GM12878 (cell line): ENCODE results near the gene PACS1. TPM values are rescaled to one million over a fixed set of nuclear protein-coding genes. Genes with fewer than 3 reads are reported as not detected.
A peak's percentile ranks its signal among the peaks of the same experiment; 100 is the strongest.

ENCODE experiments used
- ATAC-seq: fragments of 200-7000 bp; cut with Tn5 transposase; 3 replicates; pipeline ENCODE4 v1.9.1; 2020; ENCODE audit warnings: mild to moderate bottlenecking, moderate library complexity
- BruUV-seq: library from RNA; stranded (reverse); fragments of 400-500 nt; replicated peaks from 2 replicates; lab custom pipeline; 2021; lab: Mats Ljungman, UMichigan
- CTCF ChIA-PET: fragments of 300-600 bp; sonication (Branson Sonifier 250); formaldehyde crosslinking; extraction: SDS; loops from one replicate; lab custom pipeline; 2021; ENCODE audit warnings: inconsistent platforms; lab: Yijun Ruan, JAX
- POLR2A ChIA-PET: fragments of 350-600 bp; formaldehyde crosslinking; extraction: SDS; loops from one replicate; lab custom pipeline; 2021; ENCODE audit warnings: inconsistent platforms; lab: Charles Lee
- RAD21 ChIA-PET: fragments of 300-600 bp; sonication (Branson Sonifier 250); formaldehyde crosslinking; loops from one replicate; lab custom pipeline; 2023; ENCODE audit warnings: antibody characterized with exemption; ENCODE audit not compliant: unreplicated experiment; lab: Charles Lee
- SMC1A ChIA-PET: fragments of 300-600 bp; sonication (Branson Sonifier 250); formaldehyde crosslinking; loops from one replicate; lab custom pipeline; 2023; ENCODE audit not compliant: unreplicated experiment, uncharacterized antibody; lab: Charles Lee
- DNase-seq: peaks from one replicate; pipeline ENCODE4 v3.0.0-alpha.2; 2011; ENCODE audit warnings: low read depth, low spot score
- FAIRE-seq: peaks from 3 replicates; lab custom pipeline; 2011; peaks lifted over from hg19 to GRCh38; lab: Jason Lieb, UNC
- H2AFZ ChIP-seq: 2 replicates; pipeline ENCODE4 v1.6.0; 2011; ENCODE audit warnings: low read depth, low read length, control low read depth; ENCODE audit not compliant: control insufficient read depth
- H3K27ac ChIP-seq: 2 replicates; pipeline ENCODE4 v1.5.1; 2011; ENCODE audit warnings: control low read depth; ENCODE audit not compliant: control insufficient read depth, insufficient read depth
- H3K27me3 ChIP-seq, 2 experiments: replicated peaks in 1 of 2; 2 replicates each; pipeline versions ENCODE4 v1.6.0 to v1.6.1; 2011; ENCODE audit warnings: low read length in 1 of 2; ENCODE audit not compliant: control insufficient read depth in 2 of 2, insufficient read depth in 2 of 2
- H3K36me3 ChIP-seq, 2 experiments: 2 replicates each; pipeline ENCODE4 v1.5.1; 2011; ENCODE audit warnings: low read length in 1 of 2; ENCODE audit not compliant: control insufficient read depth in 2 of 2, insufficient read depth in 2 of 2
- H3K4me1 ChIP-seq: 2 replicates; pipeline ENCODE4 v1.6.1; 2011; ENCODE audit warnings: mild to moderate bottlenecking, low read length, moderate library complexity, mixed read lengths; ENCODE audit not compliant: control insufficient read depth, insufficient read depth
- H3K4me2 ChIP-seq: 2 replicates; pipeline ENCODE4 v1.6.0; 2011; ENCODE audit warnings: control low read depth; ENCODE audit not compliant: control insufficient read depth, insufficient read depth
- H3K4me3 ChIP-seq: fragments of 200-600 bp; sonication (generic); 2 replicates; pipeline ENCODE4 v1.5.1; 2016
- H3K79me2 ChIP-seq: 2 replicates; pipeline ENCODE4 v1.6.0; 2011; ENCODE audit warnings: low read length; ENCODE audit not compliant: control insufficient read depth, insufficient read depth
- H3K9ac ChIP-seq: 2 replicates; pipeline ENCODE4 v1.8.0; 2011; ENCODE audit warnings: low read length, control low read depth, mixed read lengths; ENCODE audit not compliant: control insufficient read depth, insufficient read depth
- H3K9me3 ChIP-seq: replicated peaks from 3 replicates; pipeline ENCODE4 v1.5.1; 2011; ENCODE audit warnings: mild to moderate bottlenecking, low read length; ENCODE audit not compliant: control insufficient read depth, insufficient read depth
- H4K20me1 ChIP-seq: 2 replicates; pipeline ENCODE4 v1.6.0; 2011; ENCODE audit not compliant: control insufficient read depth, insufficient read depth
- BCL11A ChIP-seq: IDR thresholded peaks from 2 replicates; pipeline ENCODE4 v1.6.1; 2011; ENCODE audit warnings: low read depth, low read length
- CBFB ChIP-seq: IDR thresholded peaks from 2 replicates; pipeline ENCODE4 v1.6.1; 2016; ENCODE audit warnings: antibody characterized with exemption, low read depth
- ETV6 ChIP-seq, 2 experiments: fragments of 450-650 bp in 1 of 2; IDR thresholded peaks in 1 of 2; conservative IDR thresholded peaks in 1 of 2; 2 replicates each; pipeline ENCODE4 v1.6.1; 2014; ENCODE audit warnings: antibody characterized with exemption in 1 of 2, borderline replicate concordance in 1 of 2, low read depth in 1 of 2, mild to moderate bottlenecking in 1 of 2, moderate library complexity in 1 of 2
- IKZF2 ChIP-seq, 2 experiments: fragments of 450-650 bp; IDR thresholded peaks; 2 replicates each; pipeline ENCODE4 v1.6.1; 2017; ENCODE audit warnings: mild to moderate bottlenecking in 2 of 2, moderate library complexity in 2 of 2
- IRF3 ChIP-seq: fragments of 450-650 bp; IDR thresholded peaks from 2 replicates; pipeline ENCODE4 v1.6.1; 2014; ENCODE audit warnings: mild to moderate bottlenecking
- MTA2 ChIP-seq: fragments of 450-650 bp; IDR thresholded peaks from 2 replicates; pipeline ENCODE4 v1.6.1; 2016; ENCODE audit warnings: low read depth, mild to moderate bottlenecking, moderate library complexity
- RAD21 ChIP-seq: IDR thresholded peaks from 2 replicates; pipeline ENCODE4 v1.6.1; 2011; ENCODE audit warnings: mild to moderate bottlenecking, low read depth, low read length, moderate library complexity; ENCODE audit not compliant: insufficient read depth
- SMC3 ChIP-seq: IDR thresholded peaks from 2 replicates; pipeline ENCODE4 v1.6.1; 2011; ENCODE audit warnings: low read length, improper control_type of control experiment, borderline replicate concordance
- SUZ12 ChIP-seq: fragments of 200-600 bp; sonication (generic); IDR thresholded peaks from one replicate; pipeline ENCODE4 v1.6.1; 2018; ENCODE audit warnings: antibody characterized with exemption, mild to moderate bottlenecking; ENCODE audit not compliant: unreplicated experiment
- ZZZ3 ChIP-seq: IDR thresholded peaks from 2 replicates; pipeline ENCODE4 v1.6.1; 2011; ENCODE audit warnings: low read depth; ENCODE audit not compliant: control insufficient read depth, insufficient read length
- WGBS: methylation state at CpG from one replicate; pipeline ENCODE4 v1.1.6; 2016; ENCODE audit warnings: low lambda C conversion rate; ENCODE audit not compliant: insufficient replicate concordance, insufficient coverage; ENCODE audit errors: missing lambda C conversion rate; 5-methylcytosine and 5-hydroxymethylcytosine counted together
- in situ Hi-C: fragments of 300-500 bp; cut with MboI; formaldehyde crosslinking; loops from 9 replicates; pipeline ENCODE4 v1.14.3; 2018; ENCODE audit warnings: mixed read lengths
- intact Hi-C: fragments of 100-400 bp; cut with micrococcal nuclease; formaldehyde crosslinking; loops from one replicate; pipeline ENCODE4 v1.14.2; 2022; ENCODE audit not compliant: unreplicated experiment
- polyA plus RNA-seq, 11 experiments: library from polyadenylated mRNA; depleted of rRNA in 4 of 11; unstranded in 6 of 11; stranded (reverse) in 5 of 11; fragments of >200 nt; fragmentation: Nextera tagmentation in 4 of 11; fragmentation: Illumina TruSeq in 1 of 11; extraction: Ambion mirVana in 4 of 11; extraction: Trizol in 1 of 11; gene quantifications; 1 replicate in 1 of 11; 2 replicates in 10 of 11; pipeline versions ENCODE4 v1.2.1 to v1.2.3, GENCODE V29; 2011 to 2016; ENCODE audit warnings: inconsistent platforms in 2 of 11, missing spikeins in 2 of 11, low read depth in 1 of 11
- total RNA-seq, 4 experiments: library from RNA; depleted of rRNA in 3 of 4; stranded (reverse); fragments of >200 nt in 3 of 4; fragmentation: Illumina TruSeq in 1 of 4; extraction: Trizol in 1 of 4; gene quantifications; 2 replicates each; pipeline versions ENCODE4 v1.2.1 to v1.2.3, GENCODE V29; 2013 to 2021
- TF ChIP-seq, protein P1 (sequence below): IDR thresholded peaks from 2 replicates; pipeline ENCODE4 v1.6.1; 2012; ENCODE audit warnings: mild to moderate bottlenecking, low read depth, low read length
- TF ChIP-seq, protein P2 (sequence below): fragments of 450-650 bp; IDR thresholded peaks from 2 replicates; pipeline ENCODE4 v1.6.1; 2016; ENCODE audit warnings: mild to moderate bottlenecking
- TF ChIP-seq, protein P3 (sequence below): IDR thresholded peaks from 2 replicates; pipeline ENCODE4 v1.6.1; 2012; ENCODE audit warnings: low read length, inconsistent platforms
- TF ChIP-seq, protein P4 (sequence below): IDR thresholded peaks from 2 replicates; pipeline ENCODE4 v1.6.1; 2011; ENCODE audit warnings: borderline replicate concordance, low read depth, mild to moderate bottlenecking, moderate library complexity, mixed read lengths, low read length; ENCODE audit not compliant: insufficient read depth; ENCODE audit errors: extremely low read length

The PACS1 gene
- total and polyA plus RNA-seq, 10 of the 15 experiments (the other 5 are each of a cell fraction or from before 2014, with no cell fraction given), result 1.1 to 74.3 (median 17.9) TPM

- ChIA-PET SMC1A (interaction anchor here (0.7 to 4.5 kb wide), 12 partner anchors 10 to 61 kb away, joined by 3 to 111 read pairs (median 6); partner anchors contain the start of gene PACS1), RAD21 (interaction anchor here (0.6 to 3.9 kb wide), 16 partner anchors 10 to 186 kb away, joined by 3 to 63 read pairs (median 7); partner anchors contain the start of genes BANF1, EIF1AD, PACS1 and SF3B2)
- no TSS peak for BruUV-seq
- TF ChIP-seq CBFB (no peak), IRF3 (no peak), SUZ12 (no peak), MTA2 (no peak; the same call in 1 of the 2 replicates), ZZZ3 (no peak), RAD21 (no peak), IKZF2 (IDR thresholded peaks at IDR 0.05) (peak; percentile 70 to 72; a peak in 3 of 4 replicates), BCL11A (0 out of 2 replicates have a peak, but pooled peaks have one; percentile 18), ETV6 (conservative IDR thresholded peaks at IDR 0.05 in 1 of 2, IDR thresholded peaks at IDR 0.05 in 1 of 2; ENCODE audit: borderline replicate concordance in 1 of 2, low read depth in 1 of 2) (peak in 1 of 2 experiments; percentile 57; a peak in 2 of 4 replicates), SMC3 (no peak)
- TF ChIP-seq, protein P1, sequence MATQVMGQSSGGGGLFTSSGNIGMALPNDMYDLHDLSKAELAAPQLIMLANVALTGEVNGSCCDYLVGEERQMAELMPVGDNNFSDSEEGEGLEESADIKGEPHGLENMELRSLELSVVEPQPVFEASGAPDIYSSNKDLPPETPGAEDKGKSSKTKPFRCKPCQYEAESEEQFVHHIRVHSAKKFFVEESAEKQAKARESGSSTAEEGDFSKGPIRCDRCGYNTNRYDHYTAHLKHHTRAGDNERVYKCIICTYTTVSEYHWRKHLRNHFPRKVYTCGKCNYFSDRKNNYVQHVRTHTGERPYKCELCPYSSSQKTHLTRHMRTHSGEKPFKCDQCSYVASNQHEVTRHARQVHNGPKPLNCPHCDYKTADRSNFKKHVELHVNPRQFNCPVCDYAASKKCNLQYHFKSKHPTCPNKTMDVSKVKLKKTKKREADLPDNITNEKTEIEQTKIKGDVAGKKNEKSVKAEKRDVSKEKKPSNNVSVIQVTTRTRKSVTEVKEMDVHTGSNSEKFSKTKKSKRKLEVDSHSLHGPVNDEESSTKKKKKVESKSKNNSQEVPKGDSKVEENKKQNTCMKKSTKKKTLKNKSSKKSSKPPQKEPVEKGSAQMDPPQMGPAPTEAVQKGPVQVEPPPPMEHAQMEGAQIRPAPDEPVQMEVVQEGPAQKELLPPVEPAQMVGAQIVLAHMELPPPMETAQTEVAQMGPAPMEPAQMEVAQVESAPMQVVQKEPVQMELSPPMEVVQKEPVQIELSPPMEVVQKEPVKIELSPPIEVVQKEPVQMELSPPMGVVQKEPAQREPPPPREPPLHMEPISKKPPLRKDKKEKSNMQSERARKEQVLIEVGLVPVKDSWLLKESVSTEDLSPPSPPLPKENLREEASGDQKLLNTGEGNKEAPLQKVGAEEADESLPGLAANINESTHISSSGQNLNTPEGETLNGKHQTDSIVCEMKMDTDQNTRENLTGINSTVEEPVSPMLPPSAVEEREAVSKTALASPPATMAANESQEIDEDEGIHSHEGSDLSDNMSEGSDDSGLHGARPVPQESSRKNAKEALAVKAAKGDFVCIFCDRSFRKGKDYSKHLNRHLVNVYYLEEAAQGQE, result no peak
- TF ChIP-seq, protein P2, sequence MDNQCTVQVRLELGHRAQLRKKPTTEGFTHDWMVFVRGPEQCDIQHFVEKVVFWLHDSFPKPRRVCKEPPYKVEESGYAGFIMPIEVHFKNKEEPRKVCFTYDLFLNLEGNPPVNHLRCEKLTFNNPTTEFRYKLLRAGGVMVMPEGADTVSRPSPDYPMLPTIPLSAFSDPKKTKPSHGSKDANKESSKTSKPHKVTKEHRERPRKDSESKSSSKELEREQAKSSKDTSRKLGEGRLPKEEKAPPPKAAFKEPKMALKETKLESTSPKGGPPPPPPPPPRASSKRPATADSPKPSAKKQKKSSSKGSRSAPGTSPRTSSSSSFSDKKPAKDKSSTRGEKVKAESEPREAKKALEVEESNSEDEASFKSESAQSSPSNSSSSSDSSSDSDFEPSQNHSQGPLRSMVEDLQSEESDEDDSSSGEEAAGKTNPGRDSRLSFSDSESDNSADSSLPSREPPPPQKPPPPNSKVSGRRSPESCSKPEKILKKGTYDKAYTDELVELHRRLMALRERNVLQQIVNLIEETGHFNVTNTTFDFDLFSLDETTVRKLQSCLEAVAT, result no peak
- TF ChIP-seq, protein P3, sequence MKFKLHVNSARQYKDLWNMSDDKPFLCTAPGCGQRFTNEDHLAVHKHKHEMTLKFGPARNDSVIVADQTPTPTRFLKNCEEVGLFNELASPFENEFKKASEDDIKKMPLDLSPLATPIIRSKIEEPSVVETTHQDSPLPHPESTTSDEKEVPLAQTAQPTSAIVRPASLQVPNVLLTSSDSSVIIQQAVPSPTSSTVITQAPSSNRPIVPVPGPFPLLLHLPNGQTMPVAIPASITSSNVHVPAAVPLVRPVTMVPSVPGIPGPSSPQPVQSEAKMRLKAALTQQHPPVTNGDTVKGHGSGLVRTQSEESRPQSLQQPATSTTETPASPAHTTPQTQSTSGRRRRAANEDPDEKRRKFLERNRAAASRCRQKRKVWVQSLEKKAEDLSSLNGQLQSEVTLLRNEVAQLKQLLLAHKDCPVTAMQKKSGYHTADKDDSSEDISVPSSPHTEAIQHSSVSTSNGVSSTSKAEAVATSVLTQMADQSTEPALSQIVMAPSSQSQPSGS, result peak; percentile 28; the same call in 1 of the 2 replicates
- TF ChIP-seq, protein P4, sequence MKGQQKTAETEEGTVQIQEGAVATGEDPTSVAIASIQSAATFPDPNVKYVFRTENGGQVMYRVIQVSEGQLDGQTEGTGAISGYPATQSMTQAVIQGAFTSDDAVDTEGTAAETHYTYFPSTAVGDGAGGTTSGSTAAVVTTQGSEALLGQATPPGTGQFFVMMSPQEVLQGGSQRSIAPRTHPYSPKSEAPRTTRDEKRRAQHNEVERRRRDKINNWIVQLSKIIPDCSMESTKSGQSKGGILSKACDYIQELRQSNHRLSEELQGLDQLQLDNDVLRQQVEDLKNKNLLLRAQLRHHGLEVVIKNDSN, result no peak
Measured at GRCh38 chr11:66126064-66126463, 56.0 kb downstream of the PACS1 start.

More at GRCh38 chr11:66126064-66126463, 56.0 kb downstream of the PACS1 start:
- no peak for DNase-seq
- H3K9me3 ChIP-seq, result no peaks in the 10 kb centered on the region
- peak overlapping the region; percentile 60; the same call in 1 of the 2 replicates for H3K4me3 ChIP-seq
- H3K27ac ChIP-seq, result peak overlapping the region; percentile 91
- in situ Hi-C loops, result no loop called here
- no peaks in the 10 kb centered on the region for H4K20me1 ChIP-seq
- FAIRE-seq, result peak; percentile 82
- H3K79me2 ChIP-seq, result peaks cover 63% of the 10 kb centered on the region
- peak overlapping the region; percentile 33 for H3K9ac ChIP-seq
- POLR2A ChIA-PET, result interaction anchor here (0.6 to 4.1 kb wide), 14 partner anchors 8 to 1952 kb away, joined by 3 to 61 read pairs (median 4); partner anchors contain the start of genes CCDC85B, FIBP, PACS1 and SF3B2
- ATAC-seq, result peak; percentile 79
- CTCF ChIA-PET, result interaction anchor here (0.9 to 3.7 kb wide), 13 partner anchors 10 to 210 kb away, joined by 3 to 37 read pairs (median 6); partner anchors contain the start of gene CATSPER1
- 0% methylated on average over 3 of the region's 3 CpGs for WGBS
- peaks cover 48% of the 10 kb centered on the region for H3K4me1 ChIP-seq
- H3K4me2 ChIP-seq, result peak overlapping the region; percentile 88
- no peak overlapping the region for H2AFZ ChIP-seq
- intact Hi-C loops, result loop anchor here (2.0 kb wide), 1 partner anchor 57 kb away; no protein-coding TSS in a partner anchor
- no peaks in the 10 kb centered on the region; a peak in 1 of 4 replicates for H3K36me3 ChIP-seq
- no peaks in the 10 kb centered on the region for H3K27me3 ChIP-seq
